ENCODE measurements around the gene TNFSF11.

The TNFSF11 gene

GRCh38 chr13:42612021-42612765 is 38.2 kb downstream of the TNFSF11 start:
- Mint-ChIP-seq H3K36me3 (no peaks in the 10 kb centered on the region), H3K4me3 (no peak overlapping the region), H3K27ac (no peak overlapping the region), H3K4me1 (ENCODE audit: low read depth) (no peaks in the 10 kb centered on the region), H3K27me3 (peaks cover 1% of the 10 kb centered on the region), H3K9me3 (ENCODE audit: low read depth) (no peaks in the 10 kb centered on the region)

DNA sequence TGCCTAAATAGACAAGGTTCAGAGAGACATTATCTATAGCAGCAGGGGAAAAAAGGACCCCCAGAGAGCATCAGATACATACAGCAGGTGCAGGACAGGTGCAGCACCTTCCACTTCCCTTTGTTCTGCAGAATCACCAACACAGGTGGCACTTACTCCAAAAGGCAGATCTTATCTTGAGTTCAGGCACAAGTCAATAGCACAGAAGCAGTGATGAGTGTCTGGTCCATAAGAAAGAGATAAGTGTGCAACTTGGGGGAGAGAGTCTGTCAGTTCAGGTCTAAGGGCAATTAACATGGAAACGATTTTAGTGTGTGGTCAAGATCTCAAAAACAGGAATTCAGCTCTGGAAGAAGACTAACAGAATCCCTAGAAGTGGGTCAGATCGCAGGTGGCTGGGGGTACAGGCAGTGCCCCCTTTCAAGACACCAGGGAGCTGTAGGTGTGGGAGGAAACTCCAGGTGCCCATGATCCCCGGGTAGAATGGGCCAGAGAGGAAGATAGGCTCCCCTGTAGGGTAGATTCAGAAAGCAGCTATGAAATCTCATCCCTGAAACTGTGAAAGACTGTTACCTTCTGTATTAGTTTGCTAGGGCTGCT is 40.6 kb downstream of the TNFSF11 start:
- no peak overlapping the region for H3K4me3 Mint-ChIP-seq
- H3K27ac Mint-ChIP-seq: no peak overlapping the region
- H3K36me3 Mint-ChIP-seq: no peaks in the 10 kb centered on the region
- no peaks in the 10 kb centered on the region for H3K9me3 Mint-ChIP-seq (ENCODE audit: low read depth)
- no peaks in the 10 kb centered on the region for H3K4me1 Mint-ChIP-seq (ENCODE audit: low read depth)
- H3K27me3 Mint-ChIP-seq: peaks cover 3% of the 10 kb centered on the region

DNA sequence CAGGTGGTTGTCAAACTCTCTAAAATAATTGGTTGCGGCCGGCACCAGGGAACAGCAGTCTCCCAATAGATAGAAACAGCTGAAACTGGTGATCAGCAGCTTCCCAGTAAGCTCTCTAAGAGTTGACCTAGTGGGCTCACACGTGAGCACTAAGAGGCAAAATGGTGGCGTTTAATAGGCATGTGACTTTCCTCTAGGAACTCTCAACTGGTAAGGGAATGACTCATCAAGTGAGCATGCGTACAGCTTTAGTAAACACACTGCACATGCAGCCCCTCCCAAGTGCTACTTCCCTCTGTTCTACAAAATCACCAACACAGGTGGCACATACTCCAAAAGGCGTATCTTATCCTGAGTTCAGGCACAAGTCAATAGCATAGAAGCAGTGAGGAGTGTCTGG is 41.7 kb downstream of the TNFSF11 start:
- H3K4me3 Mint-ChIP-seq: no peak overlapping the region
- no peaks in the 10 kb centered on the region for H3K9me3 Mint-ChIP-seq (ENCODE audit: low read depth)
- H3K36me3 Mint-ChIP-seq: no peaks in the 10 kb centered on the region
- H3K4me1 Mint-ChIP-seq (ENCODE audit: low read depth): no peaks in the 10 kb centered on the region
- H3K27ac Mint-ChIP-seq: no peak overlapping the region
- H3K27me3 Mint-ChIP-seq: peaks cover 5% of the 10 kb centered on the region

DNA sequence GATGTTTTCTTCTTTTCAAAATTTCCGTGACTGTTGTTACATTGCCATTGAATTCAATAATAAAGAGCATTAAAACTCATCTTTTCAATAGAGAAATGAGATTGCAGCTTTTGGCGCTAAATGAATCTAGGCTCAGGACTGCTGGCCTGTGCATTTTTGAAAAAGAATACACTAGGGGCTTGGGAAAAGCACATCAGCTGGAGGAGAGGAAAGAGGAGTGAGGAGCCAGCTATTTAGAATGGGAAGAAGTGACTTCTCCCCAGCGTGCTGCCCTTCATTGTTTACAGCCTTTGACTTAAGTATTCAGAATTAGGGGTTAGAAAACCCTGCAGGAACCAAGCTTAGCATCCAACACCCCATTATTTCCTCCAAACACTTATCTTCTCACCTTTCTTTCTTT is 43.3 kb downstream of the TNFSF11 start:
- no peak overlapping the region for H3K4me3 Mint-ChIP-seq
- no peaks in the 10 kb centered on the region for H3K36me3 Mint-ChIP-seq
- H3K27me3 Mint-ChIP-seq: peaks cover 4% of the 10 kb centered on the region
- no peak overlapping the region for H3K27ac Mint-ChIP-seq
- no peaks in the 10 kb centered on the region for H3K4me1 Mint-ChIP-seq (ENCODE audit: low read depth)
- no peaks in the 10 kb centered on the region for H3K9me3 Mint-ChIP-seq (ENCODE audit: low read depth)

DNA sequence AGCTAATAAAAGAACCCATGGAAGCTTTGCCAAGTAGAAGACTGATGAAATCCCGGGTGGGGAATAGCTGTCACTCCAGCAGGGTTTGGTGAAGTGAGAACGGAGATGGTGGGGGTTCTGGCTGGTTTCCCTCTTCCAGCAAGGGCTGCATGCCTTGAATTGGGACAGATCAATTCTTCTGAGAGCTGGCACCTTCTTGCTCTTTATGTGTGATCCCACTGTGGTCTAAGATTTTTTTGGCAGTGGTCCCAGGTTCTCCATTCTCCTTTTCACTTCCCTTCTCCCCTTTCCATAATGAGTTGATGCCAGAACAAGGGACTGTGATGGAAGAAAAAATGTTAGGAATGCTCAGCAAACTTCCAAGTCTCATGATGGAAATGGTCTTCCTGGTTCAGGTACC is 50.0 kb downstream of the TNFSF11 start:
- no peaks in the 10 kb centered on the region for H3K36me3 Mint-ChIP-seq
- H3K4me3 Mint-ChIP-seq: no peak overlapping the region
- H3K27me3 Mint-ChIP-seq: peaks cover 4% of the 10 kb centered on the region
- no peak overlapping the region for H3K27ac Mint-ChIP-seq
- H3K4me1 Mint-ChIP-seq (ENCODE audit: low read depth): no peaks in the 10 kb centered on the region
- no peaks in the 10 kb centered on the region for H3K9me3 Mint-ChIP-seq (ENCODE audit: low read depth)

GRCh38 chr13:42625611-42626010 is 51.7 kb downstream of the TNFSF11 start:
- no peaks in the 10 kb centered on the region for H3K36me3 Mint-ChIP-seq
- no peaks in the 10 kb centered on the region for H3K9me3 Mint-ChIP-seq (ENCODE audit: low read depth)
- H3K4me3 Mint-ChIP-seq: no peak overlapping the region
- no peaks in the 10 kb centered on the region for H3K4me1 Mint-ChIP-seq (ENCODE audit: low read depth)
- H3K27me3 Mint-ChIP-seq: peaks cover 3% of the 10 kb centered on the region
- H3K27ac Mint-ChIP-seq: no peak overlapping the region

GRCh38 chr13:42626176-42626860 is 52.4 kb downstream of the TNFSF11 start:
- no peaks in the 10 kb centered on the region for H3K36me3 Mint-ChIP-seq
- no peaks in the 10 kb centered on the region for H3K4me1 Mint-ChIP-seq (ENCODE audit: low read depth)
- no peak overlapping the region for H3K4me3 Mint-ChIP-seq
- H3K27me3 Mint-ChIP-seq: peaks cover 2% of the 10 kb centered on the region
- H3K9me3 Mint-ChIP-seq (ENCODE audit: low read depth): no peaks in the 10 kb centered on the region
- H3K27ac Mint-ChIP-seq: no peak overlapping the region

GRCh38 chr13:42628666-42629065 is 54.7 kb downstream of the TNFSF11 start:
- Mint-ChIP-seq H3K36me3 (no peaks in the 10 kb centered on the region), H3K9me3 (ENCODE audit: low read depth) (no peaks in the 10 kb centered on the region), H3K27me3 (peaks cover 4% of the 10 kb centered on the region), H3K4me3 (no peak overlapping the region), H3K27ac (no peak overlapping the region), H3K4me1 (ENCODE audit: low read depth) (no peaks in the 10 kb centered on the region)

- no peak overlapping the region for H3K4me3 Mint-ChIP-seq
- no peaks in the 10 kb centered on the region for H3K36me3 Mint-ChIP-seq
- H3K27me3 Mint-ChIP-seq: peaks cover 4% of the 10 kb centered on the region
- H3K4me1 Mint-ChIP-seq (ENCODE audit: low read depth): no peaks in the 10 kb centered on the region
- no peak overlapping the region for H3K27ac Mint-ChIP-seq
- no peaks in the 10 kb centered on the region for H3K9me3 Mint-ChIP-seq (ENCODE audit: low read depth)
Observed at GRCh38 chr13:42631181-42631580, 57.2 kb downstream of the TNFSF11 start.

GRCh38 chr13:42633495-42633894 is 59.5 kb downstream of the TNFSF11 start:
- no peaks in the 10 kb centered on the region for H3K36me3 Mint-ChIP-seq
- H3K4me3 Mint-ChIP-seq: no peak overlapping the region
- peaks cover 4% of the 10 kb centered on the region for H3K27me3 Mint-ChIP-seq
- H3K4me1 Mint-ChIP-seq (ENCODE audit: low read depth): no peaks in the 10 kb centered on the region
- H3K27ac Mint-ChIP-seq: no peak overlapping the region
- no peaks in the 10 kb centered on the region for H3K9me3 Mint-ChIP-seq (ENCODE audit: low read depth)

- Mint-ChIP-seq H3K27ac (no peak overlapping the region), H3K4me1 (ENCODE audit: low read depth) (no peaks in the 10 kb centered on the region), H3K4me3 (no peak overlapping the region), H3K36me3 (no peaks in the 10 kb centered on the region), H3K27me3 (peaks cover 4% of the 10 kb centered on the region), H3K9me3 (ENCODE audit: low read depth) (no peaks in the 10 kb centered on the region)
Observed at GRCh38 chr13:42638101-42638500, 64.1 kb downstream of the TNFSF11 start.

DNA sequence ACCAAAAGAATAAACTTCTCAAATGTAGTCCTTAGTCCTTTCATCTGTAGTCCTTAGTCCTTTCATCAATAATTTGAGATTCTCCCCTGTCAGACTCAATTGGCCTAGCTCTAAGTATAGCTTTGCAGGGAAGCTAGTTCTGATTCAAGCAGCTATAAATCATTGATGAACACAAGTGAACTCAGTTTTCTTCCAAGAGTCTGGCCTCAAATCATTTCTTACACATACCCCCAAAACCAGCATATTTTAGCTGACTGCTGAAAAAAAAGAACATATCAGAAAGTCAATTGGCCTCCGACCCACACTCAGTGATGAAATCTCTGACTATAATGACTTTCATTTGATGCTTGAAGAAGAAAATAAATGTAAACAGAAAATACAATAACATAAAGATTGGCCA is 64.9 kb downstream of the TNFSF11 start:
- H3K9me3 Mint-ChIP-seq (ENCODE audit: low read depth): no peaks in the 10 kb centered on the region
- no peaks in the 10 kb centered on the region for H3K4me1 Mint-ChIP-seq (ENCODE audit: low read depth)
- H3K36me3 Mint-ChIP-seq: no peaks in the 10 kb centered on the region
- H3K27ac Mint-ChIP-seq: no peak overlapping the region
- no peak overlapping the region for H3K4me3 Mint-ChIP-seq
- peaks cover 3% of the 10 kb centered on the region for H3K27me3 Mint-ChIP-seq

GRCh38 chr13:42643076-42643475 is 69.1 kb downstream of the TNFSF11 start:
- Mint-ChIP-seq H3K9me3 (ENCODE audit: low read depth) (no peaks in the 10 kb centered on the region), H3K4me3 (no peak overlapping the region), H3K27ac (no peak overlapping the region), H3K36me3 (no peaks in the 10 kb centered on the region), H3K27me3 (peaks cover 6% of the 10 kb centered on the region), H3K4me1 (ENCODE audit: low read depth) (no peaks in the 10 kb centered on the region)

GRCh38 chr13:42644841-42645240 is 70.9 kb downstream of the TNFSF11 start:
- H3K9me3 Mint-ChIP-seq (ENCODE audit: low read depth): no peaks in the 10 kb centered on the region
- no peaks in the 10 kb centered on the region for H3K4me1 Mint-ChIP-seq (ENCODE audit: low read depth)
- H3K27me3 Mint-ChIP-seq: peaks cover 8% of the 10 kb centered on the region
- H3K27ac Mint-ChIP-seq: no peak overlapping the region
- H3K36me3 Mint-ChIP-seq: no peaks in the 10 kb centered on the region
- H3K4me3 Mint-ChIP-seq: no peak overlapping the region

GRCh38 chr13:42645717-42646116 is 71.8 kb downstream of the TNFSF11 start:
- H3K27ac Mint-ChIP-seq: no peak overlapping the region
- H3K9me3 Mint-ChIP-seq (ENCODE audit: low read depth): no peaks in the 10 kb centered on the region
- peaks cover 11% of the 10 kb centered on the region for H3K27me3 Mint-ChIP-seq
- no peak overlapping the region for H3K4me3 Mint-ChIP-seq
- H3K36me3 Mint-ChIP-seq: no peaks in the 10 kb centered on the region
- H3K4me1 Mint-ChIP-seq (ENCODE audit: low read depth): no peaks in the 10 kb centered on the region

Measured in activated naive CD8-positive, alpha-beta T cell (primary cell).